NCI-H1048 (cell line): Measurements from ENCODE around the gene SPINK14.

ENCODE experiments used
- DNase-seq: peaks from one replicate; lab custom pipeline; 2025; lab: John Stamatoyannopoulos, UW

Gene SPINK14

DNA sequence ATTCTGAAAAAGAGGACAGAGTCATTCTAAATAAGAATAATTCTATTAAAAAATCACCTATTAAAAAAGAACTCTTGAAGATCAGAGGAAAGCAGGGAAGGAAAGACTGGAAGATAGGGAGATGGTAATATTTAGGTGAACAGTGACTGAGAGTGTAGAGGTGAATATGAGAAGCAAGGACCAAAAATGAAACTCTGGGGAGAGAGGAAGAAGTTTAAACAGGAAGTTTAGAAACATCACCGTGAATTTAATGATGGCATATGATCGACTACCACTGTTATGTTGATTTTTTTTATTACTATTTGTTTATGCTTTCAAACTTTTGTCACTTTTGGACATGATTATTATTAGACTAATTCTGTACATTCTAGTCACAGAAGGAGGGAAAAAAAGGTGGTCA is 32.8 kb downstream of the SPINK14 start:
- no peak for DNase-seq

DNA sequence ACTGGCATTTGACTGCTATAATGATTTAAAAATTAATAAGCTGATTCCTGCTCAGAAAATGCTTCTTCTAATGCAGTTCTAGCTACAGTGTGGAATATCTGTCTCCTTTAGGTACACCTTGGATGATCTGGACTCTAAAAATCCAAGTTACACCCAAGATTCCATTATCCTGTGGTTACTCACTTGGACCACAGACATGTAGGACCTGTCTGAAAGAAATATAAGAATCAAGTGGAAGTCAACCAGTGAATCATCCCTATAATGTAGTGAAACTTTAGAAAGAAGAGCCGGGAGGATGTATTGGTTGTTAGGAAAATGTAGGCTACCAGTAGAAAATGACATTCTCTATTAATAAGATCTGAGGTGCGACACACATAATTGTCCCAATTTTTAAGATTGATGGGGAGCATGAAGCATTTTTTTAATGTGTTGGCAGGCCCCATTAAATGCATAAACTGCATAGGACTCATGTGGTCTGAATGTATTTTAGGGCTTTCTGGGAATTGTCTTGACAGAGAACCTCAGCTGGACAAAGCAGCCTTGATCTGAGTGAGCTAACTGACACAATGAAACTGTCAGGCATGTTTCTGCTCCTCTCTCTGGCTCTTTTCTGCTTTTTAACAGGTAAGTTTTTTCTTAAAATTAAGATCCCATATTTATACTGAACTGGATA is 34.3 kb downstream of the SPINK14 start, which contains the start of gene SPINK6:
Gene SPINK6 (plus strand): TSS at position 512 of the 673 bp plus-strand sequence. CDS start 55 bp downstream, at position 567.
- DNase-seq, result no peak

- peak; percentile 37 for DNase-seq
Observed at GRCh38 chr5:148205044-148205806, 36.9 kb downstream of the SPINK14 start.

DNA sequence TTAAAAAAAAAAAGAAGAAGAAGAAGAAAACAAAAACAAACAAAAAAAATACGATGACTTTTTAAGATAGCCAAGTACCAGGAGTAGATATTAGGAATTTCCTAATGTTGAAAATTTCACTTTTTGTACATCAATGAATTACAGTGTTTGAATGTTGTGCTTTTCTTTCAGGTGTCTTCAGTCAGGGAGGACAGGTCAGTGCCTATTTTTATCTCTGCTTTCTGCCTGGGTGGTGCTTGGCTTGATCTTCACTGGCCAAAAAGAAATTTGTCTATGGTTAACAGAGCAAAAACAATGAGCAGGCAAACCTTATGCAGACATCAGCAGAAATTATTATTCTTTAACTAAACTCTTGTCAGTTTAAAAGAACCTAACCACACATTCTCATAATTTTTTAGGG is 37.5 kb downstream of the SPINK14 start:
- DNase-seq, result no peak

- DNase-seq, result no peak
Observed at GRCh38 chr5:148206620-148207019, 38.3 kb downstream of the SPINK14 start.

DNA sequence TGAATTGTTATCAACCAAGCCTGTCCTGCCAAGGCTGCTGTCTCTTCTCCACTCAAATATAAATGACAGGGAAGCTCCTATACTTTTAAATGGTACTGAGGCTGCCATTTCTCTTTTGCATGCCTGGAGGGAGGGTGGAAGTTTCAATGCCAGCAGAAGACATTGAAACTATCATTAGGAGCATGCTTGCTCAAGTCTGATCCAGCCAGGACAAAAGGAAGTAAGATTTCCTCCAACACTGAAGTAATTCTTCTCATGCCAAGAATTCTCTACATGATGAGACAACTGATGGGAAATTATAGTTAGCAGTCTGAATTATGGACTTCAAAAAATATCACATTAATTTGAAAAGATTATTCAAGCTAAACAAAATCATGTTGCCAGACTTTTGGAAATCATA is 39.9 kb downstream of the SPINK14 start:
- no peak for DNase-seq

- peak; percentile 81 for DNase-seq
Observed at GRCh38 chr5:148209151-148209770, 40.9 kb downstream of the SPINK14 start.

- DNase-seq, result no peak
Observed at GRCh38 chr5:148214665-148215185, 46.4 kb downstream of the SPINK14 start.

- no peak for DNase-seq
Observed at GRCh38 chr5:148221508-148221907, 53.2 kb downstream of the SPINK14 start.

- DNase-seq, result no peak
Observed at GRCh38 chr5:148224117-148224742, 55.9 kb downstream of the SPINK14 start.
